Thyroid gland (tissue), 4 donors: ENCODE data around the gene CCBE1.

ENCODE experiments used
- CTCF ChIP-seq, 6 experiments: fragments of 200-600 bp in 3 of 6; fragments of 450-650 bp in 3 of 6; sonication (generic) in 3 of 6; IDR thresholded peaks; one replicate each; pipeline ENCODE4 v1.5.1; 2016 to 2019; ENCODE audit warnings: antibody characterized with exemption in 6 of 6, mild to moderate bottlenecking in 2 of 6, inconsistent platforms in 1 of 6, moderate library complexity in 1 of 6
- POLR2A ChIP-seq, 2 donors: fragments of 450-650 bp; IDR thresholded peaks; one replicate each; pipeline ENCODE4 v1.6.1; 2017; ENCODE audit warnings: antibody characterized with exemption in 2 of 2, mild to moderate bottlenecking in 2 of 2, moderate library complexity in 1 of 2

- TF ChIP-seq CTCF (IDR thresholded peaks at IDR 0.05) (no peak), POLR2A (IDR thresholded peaks at IDR 0.05) (no peak)
These were observed 232.7 kb downstream of the CCBE1 start for GRCh38 chr18:59464486-59464885.
